Right lung (tissue), 5 donors: ENCODE data around the gene CCL13. TPM values are rescaled to one million over a fixed set of nuclear protein-coding genes. Genes with fewer than 3 reads are reported as not detected.

ENCODE experiments used
- DNase-seq, 2 donors: peaks; one replicate each; pipeline ENCODE4 v3.0.0-alpha.2; 2013
- polyA plus RNA-seq, 5 donors: library from polyadenylated mRNA; unstranded; fragments of 120-200 nt; gene quantifications; one replicate each; pipeline versions ENCODE4 v1.2.1 to v1.2.3, GENCODE V29; 2013; ENCODE audit warnings: inconsistent platforms in 1 of 5, low replicate concordance in 1 of 5; ENCODE audit not compliant: insufficient read length in 5 of 5, insufficient read depth in 1 of 5

The CCL13 gene
- polyA plus RNA-seq, 5 donors, result 0.37 to 2.6 (median 0.82) TPM

DNA sequence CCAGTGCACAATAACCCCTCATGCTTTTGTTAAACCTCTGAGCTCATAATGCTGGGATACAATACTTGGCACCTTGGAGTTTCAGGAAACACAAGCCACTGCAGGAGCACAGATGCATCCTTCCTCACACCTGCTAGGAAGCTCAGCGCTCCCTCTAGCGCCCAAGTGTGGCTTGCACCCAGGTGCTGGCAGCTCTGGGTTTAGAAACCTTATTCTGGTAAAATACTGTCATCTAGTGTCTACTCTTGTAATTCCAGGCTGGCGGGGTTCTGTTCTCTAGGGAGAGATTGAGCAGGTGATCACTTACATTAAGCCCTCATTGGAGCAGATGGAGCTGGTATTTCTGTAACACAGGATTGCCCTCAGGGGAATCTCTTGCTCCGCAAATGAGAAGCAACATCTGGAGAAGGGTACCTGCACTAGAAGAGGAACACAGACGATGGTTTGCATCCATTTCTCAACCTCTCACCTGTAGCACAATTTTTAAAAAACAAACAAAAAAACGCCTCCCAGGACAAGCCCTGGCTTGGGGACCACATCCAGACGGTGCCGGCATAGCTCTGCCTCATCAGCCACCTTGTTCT is 5.3 kb downstream of the CCL13 start:
- peak; percentile 76 to 87 for DNase-seq

DNA sequence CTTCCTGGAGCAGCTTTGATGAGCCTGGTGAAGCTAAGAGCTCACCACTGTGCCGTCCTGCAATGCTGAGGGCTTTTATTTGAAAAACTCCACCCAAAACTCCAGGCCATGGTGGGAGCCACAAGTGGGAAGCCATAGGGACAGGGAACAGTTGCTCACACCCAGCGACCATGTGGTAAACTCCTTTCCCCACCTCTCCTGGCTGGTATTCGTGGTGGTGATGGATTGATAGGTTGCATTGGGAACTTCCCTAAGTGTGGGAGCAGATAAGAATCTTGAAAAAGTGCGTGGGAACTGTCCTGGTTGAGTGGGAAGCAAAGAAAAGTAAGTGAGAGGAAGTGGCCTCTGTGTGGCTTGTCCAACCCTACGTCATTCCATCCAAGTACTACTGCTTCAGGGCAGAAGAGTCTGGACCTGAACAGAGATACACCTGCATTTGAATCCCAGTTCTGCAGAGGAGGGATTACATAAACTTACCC is 6.9 kb downstream of the CCL13 start, which contains the start of gene CCL1:
CCL1 (minus strand) TSS at position 51 of the 479 bp plus-strand sequence. CDS start 72 bp downstream, outside the sequence.
- no peak for DNase-seq

DNA sequence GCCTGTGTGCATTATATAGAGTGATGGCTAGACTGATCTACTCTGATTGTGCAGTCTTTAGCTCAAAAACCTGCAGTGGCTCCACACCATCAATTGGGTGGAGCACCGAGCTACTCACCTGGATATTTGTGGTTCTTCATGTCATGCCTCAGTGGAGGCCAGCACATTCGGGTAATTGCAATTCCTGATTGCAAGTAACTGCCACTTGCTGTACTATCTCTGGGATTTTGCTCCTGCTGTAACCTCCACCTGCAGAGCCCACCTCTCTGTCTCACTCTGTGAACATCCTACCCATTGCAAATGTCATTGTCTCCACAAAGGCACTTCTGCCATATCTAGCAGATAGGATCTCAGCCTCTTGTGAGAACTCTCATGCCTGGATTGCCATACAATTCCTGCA is 8.5 kb downstream of the CCL13 start:
- no peak for DNase-seq

DNA sequence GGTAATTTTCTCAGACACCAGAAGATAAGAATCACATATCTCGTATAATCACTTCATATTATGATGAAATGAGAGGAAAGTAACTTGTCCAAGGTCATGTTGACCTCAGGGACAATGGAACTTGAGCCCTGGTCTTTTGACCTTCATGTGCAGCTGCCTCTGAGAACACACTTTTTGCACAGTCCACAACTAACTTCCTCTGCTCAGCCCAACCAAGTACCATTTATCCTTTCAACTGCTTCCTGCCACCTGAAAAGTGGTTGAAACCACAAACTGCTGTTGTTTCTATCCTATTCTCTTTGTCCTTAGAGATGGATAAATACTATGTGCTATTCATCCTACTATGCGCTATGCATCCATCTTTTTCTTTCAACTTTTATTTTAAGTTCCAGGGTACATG is 9.1 kb downstream of the CCL13 start:
- no peak for DNase-seq

DNA sequence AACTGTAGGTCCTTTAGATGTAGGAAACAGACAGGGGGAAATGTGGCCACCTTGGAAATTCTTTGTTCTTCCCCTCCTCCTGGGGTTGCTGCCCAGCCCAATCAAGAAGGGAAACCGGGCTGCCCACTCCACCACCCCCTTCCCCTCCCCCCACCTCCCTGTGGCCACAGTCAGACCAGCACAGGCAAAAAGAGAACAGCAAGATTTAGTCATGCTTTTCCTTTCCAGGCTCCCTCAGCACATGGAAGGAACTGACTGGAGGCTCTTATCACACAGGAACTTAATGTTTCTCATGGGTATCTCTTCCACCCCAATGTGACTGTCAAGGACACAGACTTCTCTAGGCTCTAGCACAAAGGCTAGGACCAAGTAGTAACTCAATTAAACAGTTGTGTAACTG is 9.7 kb downstream of the CCL13 start:
- DNase-seq, result no peak

DNA sequence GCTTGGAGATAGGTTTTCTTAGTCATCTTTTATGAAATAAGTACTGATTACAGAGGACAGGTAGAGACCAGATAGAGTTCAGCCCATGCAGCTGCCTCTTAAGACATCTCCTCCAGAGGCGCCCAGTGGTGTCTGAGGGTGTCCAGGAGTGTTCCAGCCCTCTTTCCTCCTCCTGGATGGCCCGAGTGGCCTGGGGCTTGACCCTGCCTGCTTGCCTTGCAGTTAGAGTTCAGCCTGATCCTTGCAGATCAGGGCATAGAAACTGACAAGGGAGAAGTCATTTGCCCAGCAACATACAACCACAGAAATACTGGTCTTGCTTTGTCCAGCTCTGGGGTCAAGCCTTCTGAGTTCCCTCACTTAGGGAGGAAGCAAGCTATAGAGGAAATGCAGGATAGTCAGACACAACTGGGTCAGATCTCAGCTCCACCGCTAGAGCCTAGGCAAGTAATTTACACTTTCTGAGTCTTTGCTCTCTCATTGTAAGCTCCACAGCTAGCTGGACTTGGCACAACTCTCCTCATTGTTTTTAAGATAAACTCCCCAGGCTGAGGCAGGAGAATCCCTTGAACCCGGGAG is 10.3 kb downstream of the CCL13 start:
- DNase-seq, result no peak

DNA sequence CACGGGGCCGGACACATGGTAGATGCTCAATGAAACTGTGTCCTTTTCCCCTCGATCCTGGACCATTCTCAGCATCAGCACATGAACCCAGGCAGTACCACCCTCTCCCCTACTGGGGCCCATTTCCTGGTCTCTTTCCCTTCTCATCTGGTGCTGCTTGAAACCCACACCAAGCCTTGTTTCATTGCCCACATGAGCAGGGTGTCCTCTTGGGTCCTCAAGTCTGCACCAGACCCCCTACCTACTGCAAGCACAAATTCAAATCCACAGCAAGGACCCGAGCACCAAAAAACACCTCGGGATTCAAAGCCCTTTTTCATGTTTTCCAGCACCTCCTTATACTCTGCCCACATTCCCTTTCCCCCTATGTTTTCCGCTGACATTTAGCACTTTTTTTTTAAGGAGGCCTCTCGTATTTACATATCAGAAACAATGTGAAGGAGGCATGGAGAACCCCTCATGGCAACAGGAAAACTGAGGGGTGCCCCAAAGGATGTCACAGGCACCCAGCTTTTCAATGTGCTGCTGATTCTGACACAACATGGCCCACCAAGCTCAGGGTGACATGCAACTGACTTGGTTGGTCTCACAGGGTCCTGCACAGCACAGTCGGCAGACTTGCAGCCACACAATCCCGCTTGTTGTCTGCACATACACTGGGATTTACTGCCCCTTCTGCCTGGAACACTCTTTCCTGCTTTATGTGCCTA is 11.4 kb downstream of the CCL13 start:
- DNase-seq, result no peak

DNA sequence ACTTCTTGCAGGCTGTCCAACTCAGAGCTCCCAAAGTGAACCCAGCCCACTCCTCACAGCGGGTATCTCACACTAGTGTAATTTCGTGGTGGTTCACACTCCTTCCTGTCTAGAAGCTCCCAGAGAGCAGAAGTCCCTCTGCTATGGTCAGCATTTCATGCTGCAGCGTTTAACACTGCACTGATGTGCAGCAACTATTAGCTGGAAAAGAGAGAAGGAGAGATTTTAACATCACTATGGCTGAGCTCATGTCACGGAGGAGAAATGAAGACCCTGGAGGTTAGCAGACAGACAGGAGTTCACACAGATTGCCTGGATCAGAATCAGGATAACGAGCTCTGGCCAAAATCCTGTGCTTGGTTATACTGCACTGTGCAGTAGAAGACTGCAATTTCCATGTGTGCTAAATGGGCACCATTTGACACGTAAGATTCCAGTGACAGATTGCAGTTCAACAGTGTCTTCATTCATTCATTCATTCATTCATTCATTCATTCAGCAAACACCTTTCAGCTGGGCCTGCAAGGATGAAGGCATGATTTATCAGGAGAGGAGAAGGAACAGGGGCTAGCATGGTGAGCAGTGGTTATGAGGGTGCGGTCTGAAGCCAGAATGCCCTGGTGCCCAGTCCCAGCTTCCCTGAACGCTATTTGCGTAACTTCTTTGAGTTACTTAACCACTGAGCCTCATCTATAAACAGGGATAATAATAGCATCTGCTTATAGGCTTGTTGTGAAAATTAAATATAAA is 12.1 kb downstream of the CCL13 start:
- no peak for DNase-seq

DNA sequence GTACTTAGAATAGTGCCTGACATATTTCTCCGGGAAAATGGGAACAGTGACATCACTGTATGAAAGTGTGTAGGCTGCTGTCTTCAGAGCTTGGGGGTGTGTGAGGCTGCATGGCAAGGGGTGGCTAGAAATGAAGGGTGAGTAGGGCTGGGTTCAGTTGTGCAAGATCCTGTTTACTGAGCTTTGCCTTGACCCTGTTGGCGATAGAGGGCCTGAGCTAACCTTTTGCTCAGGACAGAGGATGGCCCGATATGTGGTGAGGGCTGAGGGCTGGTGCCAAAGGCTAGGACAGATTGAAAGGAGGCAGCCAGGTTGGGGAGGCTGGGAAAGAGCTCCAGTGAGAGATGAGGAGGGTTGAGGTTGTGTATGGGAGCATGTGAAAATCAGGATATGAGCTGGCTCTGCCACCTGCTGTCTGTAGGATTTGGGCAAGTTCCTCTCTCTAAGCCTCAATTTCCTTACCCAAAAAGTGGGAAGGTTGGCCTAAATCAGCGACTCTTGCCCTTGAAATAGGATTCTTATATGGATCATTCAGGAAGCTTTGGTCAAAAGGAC is 12.7 kb downstream of the CCL13 start:
- no peak for DNase-seq

DNA sequence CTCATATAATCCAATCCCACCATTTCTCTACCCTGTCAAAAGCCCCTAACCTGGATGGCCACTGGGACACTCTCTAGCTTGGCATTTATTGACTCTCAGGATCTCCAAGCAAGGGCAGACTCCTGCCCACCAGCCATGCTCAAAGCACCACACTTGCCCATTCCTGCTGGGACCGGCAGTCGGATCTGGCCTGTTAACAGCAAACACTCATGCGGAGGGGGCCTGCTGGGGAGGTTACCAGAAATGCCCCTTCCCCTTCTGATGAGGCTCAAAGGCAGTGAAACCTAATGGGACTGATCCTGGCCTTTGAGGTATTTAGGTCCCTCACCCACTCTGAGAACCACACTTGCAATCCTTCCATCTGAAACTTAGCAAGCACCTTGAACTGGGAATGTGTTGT is 13.3 kb downstream of the CCL13 start:
- no peak for DNase-seq

DNA sequence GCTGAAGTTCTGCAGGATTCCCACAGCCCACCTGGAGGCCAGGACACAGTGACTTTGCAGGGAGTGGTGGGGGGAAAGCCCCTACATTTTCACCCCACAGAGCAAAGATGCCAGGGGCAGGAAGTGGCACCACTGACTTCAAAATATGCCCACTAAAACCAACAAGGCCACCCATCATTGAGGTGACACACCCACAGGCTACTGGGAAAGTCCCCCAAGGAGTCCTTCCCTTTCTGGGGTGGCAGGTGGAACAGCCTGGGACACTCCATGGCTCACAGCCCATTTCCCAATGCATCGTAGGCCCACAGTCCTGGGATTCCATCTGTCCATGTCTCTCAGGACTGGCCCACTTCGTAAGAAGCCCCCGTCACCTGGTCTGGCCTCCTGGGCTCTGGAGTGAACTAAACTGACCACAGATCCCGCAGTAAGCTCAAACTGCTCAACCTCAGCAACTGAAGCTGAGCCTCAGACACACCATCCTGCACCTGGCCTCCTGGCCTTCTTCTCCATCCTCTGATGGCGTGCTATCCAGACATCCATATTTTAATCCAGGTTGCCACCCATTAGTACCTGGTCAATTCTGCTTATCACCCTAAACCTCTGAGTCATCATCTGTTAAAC is 14.2 kb downstream of the CCL13 start:
- DNase-seq, result no peak

DNA sequence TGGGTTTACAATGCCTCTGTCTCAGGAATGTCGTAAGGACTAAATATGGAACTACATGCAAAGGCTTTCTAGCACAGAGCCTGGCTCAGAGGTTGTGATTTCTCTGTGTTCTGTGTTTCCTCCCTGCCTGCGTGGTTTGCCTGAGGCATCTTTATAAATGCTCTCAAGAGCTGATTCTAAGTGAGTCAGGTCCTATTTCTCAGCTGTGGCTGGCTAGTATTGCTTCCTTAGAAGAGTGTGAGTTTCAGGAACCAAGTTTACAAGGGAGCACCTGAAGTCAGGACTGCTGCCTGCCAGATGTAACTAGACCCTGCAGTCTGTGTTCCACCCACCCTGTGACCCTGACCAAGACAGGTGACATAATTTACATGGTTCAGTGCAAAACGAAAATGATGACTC is 14.7 kb downstream of the CCL13 start:
- no peak for DNase-seq

DNA sequence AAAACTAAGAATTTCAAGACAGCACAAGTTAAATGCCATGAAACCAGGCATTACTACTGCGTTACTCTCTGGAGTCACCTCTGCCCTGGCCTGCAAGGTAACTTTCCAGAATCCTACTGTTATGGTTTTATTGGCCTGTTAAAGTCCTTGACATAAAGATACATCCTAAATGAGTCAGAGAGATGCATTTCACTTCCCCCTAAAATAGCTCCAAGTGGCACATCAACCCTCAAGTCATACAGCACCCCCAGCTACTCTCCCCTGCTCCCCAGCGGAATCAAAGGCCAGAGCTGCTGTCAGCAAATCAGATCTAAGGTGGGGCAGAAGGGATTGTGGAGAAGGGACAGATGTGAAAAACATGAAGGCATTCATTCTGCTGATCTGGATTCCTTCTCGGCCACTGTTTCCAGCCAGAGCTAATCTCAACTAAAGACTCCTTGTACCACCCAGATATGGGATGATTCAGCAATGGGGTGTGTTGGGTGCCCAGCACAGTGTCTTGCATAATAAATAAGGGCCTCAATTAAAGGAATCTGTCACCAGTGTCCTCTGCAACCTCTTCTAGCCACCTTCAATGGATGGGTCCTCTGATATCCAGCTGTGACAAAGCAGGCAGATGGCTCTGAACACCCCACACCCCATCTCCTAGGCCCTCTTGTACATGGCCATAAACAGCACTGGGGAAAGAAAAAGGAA is 15.3 kb downstream of the CCL13 start:
- DNase-seq, result no peak

DNA sequence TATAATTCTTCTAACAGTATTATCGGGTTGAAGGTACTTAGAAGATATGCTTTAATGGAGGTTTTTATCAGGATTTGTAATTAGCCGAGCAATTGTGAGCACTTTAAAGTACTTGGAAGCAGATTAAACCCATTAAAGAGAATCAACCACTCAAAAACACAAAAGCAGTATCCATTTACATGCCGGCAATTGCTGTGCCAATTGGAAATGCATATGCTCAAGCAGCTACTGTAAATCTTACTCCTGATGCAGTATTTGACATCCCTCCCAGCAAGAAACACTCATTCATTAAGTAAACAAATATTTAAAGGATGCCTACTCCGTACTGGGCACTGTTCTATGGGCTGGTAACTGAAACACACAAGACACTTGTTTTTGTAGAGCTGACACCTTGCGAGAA is 18.2 kb downstream of the CCL13 start:
- no peak for DNase-seq

DNA sequence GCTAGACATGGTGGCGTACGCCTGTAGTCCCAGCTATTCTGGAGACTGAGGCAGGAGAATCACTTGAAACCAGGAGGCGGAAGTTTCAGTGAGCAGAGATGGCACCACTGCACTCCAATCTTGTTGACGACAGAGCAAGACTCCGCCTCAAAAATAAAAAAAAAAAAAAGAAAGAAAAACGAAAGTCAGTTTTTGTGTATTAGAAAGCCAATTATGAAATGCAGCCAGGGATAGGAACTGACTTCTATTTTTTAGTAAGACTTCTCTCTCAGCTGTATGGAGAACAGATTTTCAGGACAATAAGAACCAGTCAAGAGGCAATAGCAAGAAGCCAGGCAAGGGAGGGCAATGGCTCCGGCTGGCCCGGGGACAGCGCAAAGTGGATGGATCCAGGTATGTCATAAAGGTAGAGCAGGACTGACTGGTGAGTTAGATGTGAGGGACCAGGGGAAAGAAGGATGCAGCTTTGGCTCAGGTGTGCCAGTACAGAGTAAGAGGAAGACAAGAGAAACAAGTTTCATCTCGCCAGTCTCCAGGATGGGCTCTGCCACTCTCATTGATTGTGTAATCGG is 19.2 kb downstream of the CCL13 start:
- DNase-seq, result no peak

DNA sequence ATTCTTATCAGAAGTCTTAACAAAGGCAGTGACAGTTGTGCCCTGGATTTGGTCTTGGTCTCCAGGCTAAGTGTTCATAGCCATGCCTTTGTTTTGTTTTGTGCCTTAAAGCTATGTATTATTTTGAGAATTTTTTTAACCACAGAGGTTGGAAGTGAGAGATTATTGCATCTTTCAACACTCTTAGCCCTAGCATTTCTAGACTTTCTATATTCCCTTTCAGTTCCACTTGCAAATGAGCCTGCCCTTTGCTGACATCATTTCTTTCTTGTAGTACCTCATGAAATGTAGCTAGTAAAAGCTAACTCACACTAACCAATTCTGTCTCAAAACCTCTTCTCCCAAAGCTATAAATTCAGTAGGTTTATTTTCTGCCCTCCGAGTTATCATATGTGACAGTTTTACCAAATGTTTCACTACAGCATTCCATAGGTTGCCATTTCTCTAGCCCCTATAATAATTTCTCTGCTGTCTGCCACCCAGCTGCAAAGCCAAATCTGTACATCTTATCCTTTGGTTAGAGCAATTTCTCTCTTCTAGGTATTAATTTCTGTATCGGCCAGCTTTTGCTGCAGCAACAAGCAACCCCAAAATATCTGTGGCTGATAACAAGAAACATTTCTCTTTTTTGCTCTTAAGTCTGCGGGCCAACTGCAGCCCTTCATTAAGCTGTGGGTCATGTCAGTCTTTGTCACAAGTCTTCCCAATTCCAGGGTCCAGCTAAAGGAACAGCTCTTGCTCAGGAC is 21.0 kb downstream of the CCL13 start:
- DNase-seq, result no peak

DNA sequence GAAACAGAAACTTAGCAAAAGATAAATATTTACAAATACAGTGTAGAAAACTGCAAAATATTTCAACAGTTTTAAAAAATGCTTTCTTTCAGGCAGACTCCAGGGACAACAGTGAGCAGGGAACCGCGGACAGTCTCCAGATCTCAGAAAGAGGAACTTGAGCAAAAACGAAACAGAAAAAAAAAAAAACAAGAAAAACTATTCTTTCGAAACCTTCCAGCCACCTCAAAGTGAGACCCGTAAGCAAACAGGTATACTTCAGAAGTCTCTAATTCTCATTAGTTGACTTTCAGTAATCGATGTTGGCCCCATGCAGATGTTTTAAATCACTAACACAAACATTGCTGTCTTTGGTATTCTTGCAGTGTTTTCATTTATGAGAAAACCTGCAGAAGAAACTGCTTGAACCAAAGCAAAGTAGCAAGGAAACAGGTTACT is 22.4 kb downstream of the CCL13 start:
- DNase-seq, result peak; percentile 29 to 53

DNA sequence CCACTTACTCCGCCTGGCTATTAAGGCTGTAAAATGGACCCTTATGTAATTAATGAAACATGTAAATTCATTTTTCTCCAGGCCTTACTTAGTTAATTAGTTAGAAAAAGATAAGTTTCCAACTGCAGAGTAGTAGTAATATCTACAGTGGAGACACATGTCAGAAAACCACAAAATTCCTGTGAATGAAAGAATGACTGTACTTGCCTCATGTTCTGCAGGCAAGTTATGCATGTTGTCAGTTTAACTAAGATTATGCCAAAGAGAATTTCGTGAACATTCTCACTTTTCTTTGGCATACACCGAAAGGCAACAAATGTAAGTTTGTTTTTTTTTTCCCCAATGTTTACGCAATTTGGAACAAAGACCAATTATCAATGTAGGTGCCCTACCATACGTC is 23.6 kb downstream of the CCL13 start:
- DNase-seq, result no peak

DNA sequence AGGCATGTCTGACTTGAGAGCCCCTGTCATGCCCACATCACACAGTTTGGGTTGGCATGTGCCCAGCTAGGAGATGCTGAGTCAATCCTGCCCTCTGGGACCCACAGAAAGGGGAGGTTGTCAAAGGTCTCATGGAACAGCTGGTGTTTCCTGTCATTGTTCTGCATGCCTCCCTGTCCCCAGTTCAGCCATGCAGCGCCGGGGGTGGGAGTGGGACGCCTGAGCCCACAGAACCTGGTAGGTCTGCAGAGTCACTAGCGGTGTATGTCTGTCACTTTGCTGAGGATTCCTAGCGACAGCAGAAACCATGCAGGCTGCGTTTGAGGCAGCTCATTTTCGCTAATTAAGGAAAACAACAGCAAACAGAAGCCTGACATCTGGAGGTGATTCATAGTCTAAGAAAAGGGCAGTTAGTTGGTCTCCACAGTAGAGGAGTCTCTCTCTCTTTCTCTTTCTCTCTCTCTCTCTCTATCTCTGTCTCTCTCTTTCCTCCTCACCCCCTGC is 26.4 kb downstream of the CCL13 start:
- DNase-seq, result peak in 1 of 2 donors; percentile 7

DNA sequence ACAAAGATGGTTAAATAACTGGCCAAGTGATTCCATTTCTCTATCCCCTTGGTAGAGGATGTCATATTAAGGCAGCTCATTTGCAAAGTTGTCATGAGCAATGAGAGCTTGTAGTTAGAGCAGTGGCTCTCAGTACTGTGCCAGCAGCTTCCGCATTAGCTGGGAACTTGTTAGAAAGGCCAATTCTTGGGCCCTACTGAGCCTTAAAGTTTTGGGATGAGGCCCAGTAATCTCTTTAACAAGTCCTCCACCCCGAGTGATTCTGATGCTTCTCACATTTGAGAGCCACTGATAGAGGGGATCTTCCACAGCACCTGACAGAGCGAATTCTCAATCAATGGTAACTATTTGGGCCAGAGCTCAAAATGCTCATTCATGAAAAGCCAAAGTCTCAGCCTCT is 26.9 kb downstream of the CCL13 start:
- DNase-seq, result peak in 1 of 2 donors; percentile 14
